Spleen (tissue), 7 donors: ENCODE data around the gene ZNF280D.

Source experiments
- CTCF ChIP-seq, 11 experiments: fragments of 200-600 bp in 7 of 11; fragments of 450-650 bp in 4 of 11; sonication (generic) in 4 of 11; IDR thresholded peaks in 8 of 11; conservative IDR thresholded peaks in 3 of 11; 1 replicate in 7 of 11; 2 replicates in 4 of 11; pipeline versions ENCODE4 v1.4.0 to v1.8.0; 2016 to 2021; ENCODE audit warnings: antibody characterized with exemption in 11 of 11, inconsistent platforms in 4 of 11, mild to moderate bottlenecking in 1 of 11
- POLR2A ChIP-seq, 3 donors: fragments of 450-650 bp; IDR thresholded peaks; one replicate each; pipeline ENCODE4 v1.5.1; 2017; ENCODE audit warnings: antibody characterized with exemption in 3 of 3, mild to moderate bottlenecking in 1 of 3
- POLR2AphosphoS5 ChIP-seq, 3 donors: sonication (generic); formaldehyde crosslinking; IDR thresholded peaks; one replicate each; pipeline ENCODE4 v1.5.1; 2017; ENCODE audit warnings: antibody characterized with exemption in 3 of 3
- donor health status: DM: no; HTN: no; CAD: no; lungs with moderate emphysema.
- donor health status: DM: no; HTN: no; CAD: no.
- donor health status: DM: no; HTN: no; CAD: no.

- TF ChIP-seq POLR2AphosphoS5 (IDR thresholded peaks at IDR 0.05) (no peak), CTCF (IDR thresholded peaks at IDR 0.05 in 8 of 11, conservative IDR thresholded peaks at IDR 0.05 in 3 of 11) (no peak), POLR2A (IDR thresholded peaks at IDR 0.05) (no peak)
Observed at GRCh38 chr15:56582785-56583184, 150.5 kb downstream of the ZNF280D start.
